OCI-LY3 (cell line): Measurements from ENCODE around the gene RGS16.
"Not testable (repeated sequence)": the region's sequence is repeated elsewhere in the genome, so short reads cannot be mapped to it uniquely, and the experiment has no call there.

ENCODE experiments used
- H2AFZ ChIP-seq: fragments of 200-600, 300-600 bp; shearing (Covaris generic); 2 replicates; pipeline ENCODE4 v1.6.0; 2014; ENCODE audit warnings: antibody characterized with exemption, low read depth, low read length
- H3K27ac ChIP-seq: fragments of 200-600, 300-600 bp; sonication (generic); 2 replicates; pipeline ENCODE4 v1.5.1; 2014; ENCODE audit warnings: mild to moderate bottlenecking, low read length, moderate library complexity, mixed read lengths
- H3K27me3 ChIP-seq: fragments of 200-600, 300-600 bp; sonication (generic); 2 replicates; pipeline ENCODE4 v1.6.1; 2014; ENCODE audit warnings: low read depth, low read length, mixed read lengths
- H3K36me3 ChIP-seq: fragments of 200-600, 300-600 bp; sonication (generic); replicated peaks from 2 replicates; pipeline ENCODE3; 2014; ENCODE audit warnings: low read depth, low read length, mixed read lengths
- H3K4me1 ChIP-seq: fragments of 300-600, 200-600 bp; sonication (generic); 2 replicates; pipeline ENCODE4 v1.6.1; 2014; ENCODE audit warnings: low read length, mixed read lengths
- H3K4me2 ChIP-seq: fragments of 200-600, 300-600 bp; sonication (generic); 2 replicates; pipeline ENCODE4 v1.6.1; 2014; ENCODE audit warnings: low read length, mixed read lengths
- H3K4me3 ChIP-seq: fragments of 300-600, 200-600 bp; sonication (generic); 2 replicates; pipeline ENCODE4 v1.5.1; 2014; ENCODE audit warnings: antibody characterized with exemption, mild to moderate bottlenecking, low read length, moderate library complexity
- H3K79me2 ChIP-seq: fragments of 300-600, 200-600 bp; shearing (Covaris generic); 2 replicates; pipeline ENCODE4 v1.6.1; 2014; ENCODE audit warnings: mild to moderate bottlenecking, low read length, mixed read lengths
- H3K9ac ChIP-seq: fragments of 300-600, 200-600 bp; shearing (Covaris generic); 2 replicates; pipeline ENCODE4 v1.6.0; 2014; ENCODE audit warnings: mild to moderate bottlenecking, low read length, moderate library complexity
- H3K9me3 ChIP-seq: fragments of 200-600, 300-600 bp; shearing (Covaris generic); 2 replicates; pipeline ENCODE4 v1.6.1; 2014; ENCODE audit warnings: low read length, mixed read lengths; ENCODE audit not compliant: insufficient read depth
- H4K20me1 ChIP-seq: fragments of 200-600, 300-600 bp; sonication (generic); 2 replicates; pipeline ENCODE4 v1.6.1; 2016; ENCODE audit warnings: low read length, mixed read lengths; ENCODE audit not compliant: insufficient read depth
- EZH2phosphoT487 ChIP-seq: fragments of 200-600 bp; shearing (Covaris generic); IDR thresholded peaks from 2 replicates; pipeline ENCODE4 v1.6.1; 2018; ENCODE audit warnings: antibody characterized with exemption, mixed run types, low read depth
- TF ChIP-seq, protein P1 (sequence below): fragments of 200-600, 300-600 bp; sonication (generic); IDR thresholded peaks from 2 replicates; pipeline ENCODE4 v1.5.1; 2014; ENCODE audit warnings: antibody characterized with exemption, low read length, low read depth

The RGS16 gene

GRCh38 chr1:182633031-182633430 is 28.8 kb upstream of the RGS16 start:
- peak overlapping the region; percentile 11; the same call in 1 of the 2 replicates for H3K4me2 ChIP-seq
- no peaks in the 10 kb centered on the region for H4K20me1 ChIP-seq
- peaks cover 33% of the 10 kb centered on the region for H3K4me1 ChIP-seq
- H2AFZ ChIP-seq, result no peak overlapping the region
- H3K27me3 ChIP-seq, result no peaks in the 10 kb centered on the region
- no peaks in the 10 kb centered on the region for H3K36me3 ChIP-seq
- no peak for TF ChIP-seq EZH2phosphoT487
- TF ChIP-seq, protein P1, sequence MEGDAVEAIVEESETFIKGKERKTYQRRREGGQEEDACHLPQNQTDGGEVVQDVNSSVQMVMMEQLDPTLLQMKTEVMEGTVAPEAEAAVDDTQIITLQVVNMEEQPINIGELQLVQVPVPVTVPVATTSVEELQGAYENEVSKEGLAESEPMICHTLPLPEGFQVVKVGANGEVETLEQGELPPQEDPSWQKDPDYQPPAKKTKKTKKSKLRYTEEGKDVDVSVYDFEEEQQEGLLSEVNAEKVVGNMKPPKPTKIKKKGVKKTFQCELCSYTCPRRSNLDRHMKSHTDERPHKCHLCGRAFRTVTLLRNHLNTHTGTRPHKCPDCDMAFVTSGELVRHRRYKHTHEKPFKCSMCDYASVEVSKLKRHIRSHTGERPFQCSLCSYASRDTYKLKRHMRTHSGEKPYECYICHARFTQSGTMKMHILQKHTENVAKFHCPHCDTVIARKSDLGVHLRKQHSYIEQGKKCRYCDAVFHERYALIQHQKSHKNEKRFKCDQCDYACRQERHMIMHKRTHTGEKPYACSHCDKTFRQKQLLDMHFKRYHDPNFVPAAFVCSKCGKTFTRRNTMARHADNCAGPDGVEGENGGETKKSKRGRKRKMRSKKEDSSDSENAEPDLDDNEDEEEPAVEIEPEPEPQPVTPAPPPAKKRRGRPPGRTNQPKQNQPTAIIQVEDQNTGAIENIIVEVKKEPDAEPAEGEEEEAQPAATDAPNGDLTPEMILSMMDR, result no peak
- H3K27ac ChIP-seq, result no peak overlapping the region
- no peak overlapping the region for H3K9ac ChIP-seq
- no peaks in the 10 kb centered on the region for H3K79me2 ChIP-seq
- no peak overlapping the region for H3K4me3 ChIP-seq
- H3K9me3 ChIP-seq, result no peaks in the 10 kb centered on the region

DNA sequence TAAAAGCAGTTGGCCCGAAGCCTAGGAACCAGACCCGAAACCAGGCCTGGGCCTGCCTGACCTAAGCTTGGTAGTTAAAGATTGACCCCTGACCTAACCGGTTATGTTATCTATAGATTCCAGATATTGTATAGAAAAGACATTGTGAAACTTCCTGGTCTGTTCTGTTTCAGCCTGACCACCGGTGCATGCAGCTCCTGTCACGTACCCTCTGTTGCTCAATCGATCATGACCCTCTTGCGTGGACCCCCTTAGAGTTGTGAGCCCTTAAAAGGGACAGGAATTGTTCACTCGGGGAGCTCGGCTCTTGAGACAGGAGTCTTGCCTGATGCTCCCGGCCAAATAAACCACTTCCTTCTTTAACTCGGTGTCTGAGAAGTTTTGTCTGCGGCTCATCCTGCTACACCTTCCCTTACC is 28.3 kb upstream of the RGS16 start:
- Histone ChIP-seq H3K4me3 (peak overlapping the region; percentile 43), H3K4me1 (peaks cover 33% of the 10 kb centered on the region), H3K4me2 (peak overlapping the region; percentile 76), H3K9ac (peak overlapping the region; percentile 23; the same call in 1 of the 2 replicates), H2AFZ (peak overlapping the region; percentile 81; the same call in 1 of the 2 replicates)
- not testable (repeated sequence) for H3K27ac ChIP-seq, H3K27me3 ChIP-seq, H3K36me3 ChIP-seq, H4K20me1 ChIP-seq, H3K9me3 ChIP-seq, H3K79me2 ChIP-seq

DNA sequence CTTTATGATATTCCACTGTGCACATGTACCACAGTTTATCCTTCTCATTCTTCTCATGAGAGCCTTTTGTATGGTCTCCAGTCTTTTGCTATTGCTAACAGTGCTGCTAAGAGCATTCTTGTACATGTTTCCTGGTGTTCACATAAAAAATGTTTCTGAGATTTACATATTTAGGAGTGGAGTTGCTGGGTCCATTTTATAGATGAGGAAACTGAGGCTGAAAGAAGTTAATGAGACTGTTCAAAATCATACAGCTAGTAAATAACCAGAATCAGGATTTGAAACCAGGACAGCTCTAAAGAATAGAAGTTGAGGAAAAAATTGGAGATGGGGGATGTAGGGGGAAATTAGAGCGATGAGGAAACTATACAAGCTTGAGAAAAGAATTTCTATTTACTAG is 27.8 kb upstream of the RGS16 start:
- Histone ChIP-seq H2AFZ (no peak overlapping the region), H4K20me1 (no peaks in the 10 kb centered on the region), H3K27ac (no peak overlapping the region), H3K4me2 (peak overlapping the region; percentile 76), H3K4me3 (peak overlapping the region; percentile 43; the same call in 1 of the 2 replicates), H3K79me2 (no peaks in the 10 kb centered on the region), H3K4me1 (peaks cover 33% of the 10 kb centered on the region), H3K9me3 (no peaks in the 10 kb centered on the region), H3K36me3 (no peaks in the 10 kb centered on the region), H3K9ac (no peak overlapping the region), H3K27me3 (no peaks in the 10 kb centered on the region)
- TF ChIP-seq, protein P1, result no peak
- TF ChIP-seq EZH2phosphoT487, result no peak

GRCh38 chr1:182631053-182631677 is 27.0 kb upstream of the RGS16 start:
- Histone ChIP-seq H4K20me1 (no peaks in the 10 kb centered on the region), H3K4me3 (no peak overlapping the region), H2AFZ (no peak overlapping the region), H3K4me2 (no peak overlapping the region), H3K4me1 (peaks cover 33% of the 10 kb centered on the region), H3K9me3 (no peaks in the 10 kb centered on the region), H3K27me3 (no peaks in the 10 kb centered on the region), H3K9ac (no peak overlapping the region), H3K36me3 (no peaks in the 10 kb centered on the region), H3K79me2 (no peaks in the 10 kb centered on the region), H3K27ac (no peak overlapping the region)
- TF ChIP-seq, protein P1, result no peak
- no peak for TF ChIP-seq EZH2phosphoT487
